Retinal pigment epithelial cell (primary cell): ENCODE data around the gene DOCK7.
"Not testable (repeated sequence)": the region's sequence is repeated elsewhere in the genome, so short reads cannot be mapped to it uniquely, and the experiment has no call there.

Source experiments
- DNase-seq: peaks from one replicate; pipeline ENCODE4 v3.0.0-alpha.2; 2010; ENCODE audit warnings: low read depth
- H3K4me3 ChIP-seq: 2 replicates; pipeline ENCODE4 v1.5.1; 2011; ENCODE audit warnings: mild to moderate bottlenecking, low read length, control low read depth, moderate library complexity
- CTCF ChIP-seq: conservative IDR thresholded peaks from 2 replicates; pipeline ENCODE4 v1.5.1; 2011; ENCODE audit warnings: low read depth, low read length, control low read depth, inconsistent platforms

Gene DOCK7

GRCh38 chr1:62726011-62726442 lies 37.8 kb upstream of the DOCK7 start:
- TF ChIP-seq CTCF, result no peak
- no peak overlapping the region for H3K4me3 ChIP-seq
- DNase-seq, result peak; percentile 19

DNA sequence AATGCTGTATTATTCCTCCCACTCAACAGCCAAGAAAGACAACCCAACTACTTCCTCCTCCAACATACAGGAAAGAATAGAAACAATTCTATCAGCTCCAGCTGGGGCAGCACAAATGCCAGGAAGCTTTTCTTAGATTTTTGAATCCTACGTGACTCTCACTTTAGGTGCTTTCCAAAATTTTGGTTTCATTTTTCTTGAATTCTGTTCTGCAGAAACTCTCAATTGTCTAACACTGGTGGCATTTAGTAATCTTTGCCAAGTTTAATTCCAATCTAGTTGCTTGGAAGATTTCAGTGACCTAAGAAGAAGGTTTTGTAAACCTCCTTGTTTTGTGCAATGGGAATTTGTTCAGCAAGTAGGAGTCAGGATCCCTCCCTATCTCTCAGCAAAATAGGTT lies 37.1 kb upstream of the DOCK7 start:
- no peak for TF ChIP-seq CTCF
- no peak for DNase-seq
- H3K4me3 ChIP-seq, result no peak overlapping the region

- TF ChIP-seq CTCF, result no peak
- DNase-seq, result no peak
- no peak overlapping the region for H3K4me3 ChIP-seq
These were observed 36.2 kb upstream of the DOCK7 start for GRCh38 chr1:62724430-62724829.

DNA sequence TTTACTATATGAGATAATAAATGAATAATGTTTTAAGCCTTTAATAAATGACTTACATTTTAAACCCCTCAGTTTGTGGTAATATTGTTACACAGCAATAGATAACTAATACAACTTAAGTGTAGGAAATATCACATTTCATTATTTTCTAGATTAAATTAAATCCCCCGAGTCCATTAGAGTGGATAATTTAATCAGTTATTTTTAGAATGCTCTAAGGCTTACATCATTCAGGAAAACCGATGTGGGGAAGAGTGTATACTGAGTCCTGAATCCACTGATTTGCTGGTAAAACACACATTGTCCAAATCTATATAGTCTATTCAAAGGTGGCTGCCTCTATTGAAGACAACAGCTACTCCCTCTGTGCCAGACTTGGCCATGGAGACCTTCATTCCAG lies 35.7 kb upstream of the DOCK7 start:
- no peak for TF ChIP-seq CTCF
- no peak for DNase-seq
- no peak overlapping the region for H3K4me3 ChIP-seq

- TF ChIP-seq CTCF, result no peak
These were observed 34.6 kb upstream of the DOCK7 start for GRCh38 chr1:62722796-62723195.

GRCh38 chr1:62720946-62721554 lies 32.9 kb upstream of the DOCK7 start:
- no peak for DNase-seq
- H3K4me3 ChIP-seq, result no peak overlapping the region
- no peak for TF ChIP-seq CTCF

More at GRCh38 chr1:62722796-62723195, 34.6 kb upstream of the DOCK7 start:
- no peak overlapping the region for H3K4me3 ChIP-seq
- no peak for DNase-seq

DNA sequence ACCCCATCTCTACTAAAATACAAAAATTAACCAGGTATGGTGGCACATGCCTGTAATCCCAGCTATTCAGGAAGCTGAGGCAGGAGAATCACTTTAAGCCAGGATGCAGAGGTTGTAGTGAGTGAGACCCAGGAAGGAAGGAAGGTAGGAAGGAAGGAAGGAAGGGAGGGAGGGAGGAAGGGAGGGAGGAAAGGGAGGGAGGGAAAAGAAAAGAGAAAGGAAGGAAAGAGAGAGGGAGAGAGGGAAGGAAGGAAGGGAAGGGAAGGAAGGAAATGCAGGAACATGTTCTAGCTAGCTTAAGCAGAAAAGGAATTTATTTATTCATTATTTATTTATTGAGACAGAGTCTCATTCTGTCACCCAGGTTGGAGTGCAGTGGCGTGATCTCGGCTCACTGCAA lies 30.2 kb upstream of the DOCK7 start:
- DNase-seq, H3K4me3 ChIP-seq: not testable (repeated sequence)
